DND-41 (cell line): Measurements from ENCODE around the gene IDI1.

ENCODE experiments used
- ATAC-seq: fragments of 200-7000 bp; cut with Tn5 transposase; 3 replicates; pipeline ENCODE4 v1.9.1; 2021; ENCODE audit warnings: low read depth; ENCODE audit not compliant: insufficient read depth
- DNase-seq: peaks from one replicate; pipeline ENCODE4 v3.0.0-alpha.2; 2020
- H2AFZ ChIP-seq: 2 replicates; pipeline ENCODE4 v1.6.0; 2012; ENCODE audit warnings: low read depth, low read length
- H3K27ac ChIP-seq: 2 replicates; pipeline ENCODE4 v1.5.1; 2012; ENCODE audit warnings: low read length, inconsistent platforms
- H3K27me3 ChIP-seq: fragments of 200-600 bp; sonication (generic); 2 replicates; pipeline ENCODE4 v1.6.0; 2012; ENCODE audit warnings: low read length, mild to moderate bottlenecking, inconsistent platforms; ENCODE audit not compliant: insufficient read depth, poor library complexity
- H3K36me3 ChIP-seq: 2 replicates; pipeline ENCODE4 v1.5.1; 2012; ENCODE audit warnings: low read length, inconsistent platforms; ENCODE audit not compliant: insufficient read depth
- H3K4me1 ChIP-seq: 2 replicates; pipeline ENCODE4 v1.5.1; 2012; ENCODE audit warnings: mild to moderate bottlenecking, low read length; ENCODE audit not compliant: insufficient read depth
- H3K4me2 ChIP-seq: 2 replicates; pipeline ENCODE4 v1.6.0; 2012; ENCODE audit warnings: mild to moderate bottlenecking, moderate library complexity, low read length, inconsistent platforms; ENCODE audit not compliant: insufficient read depth
- H3K4me3 ChIP-seq, 2 experiments: fragments of 200-600 bp in 1 of 2; shearing (Covaris generic) in 1 of 2; 2 replicates each; pipeline ENCODE4 v1.5.1; 2012 to 2016; ENCODE audit warnings: inconsistent platforms in 2 of 2, low read length in 2 of 2, mild to moderate bottlenecking in 2 of 2, low read depth in 1 of 2, moderate library complexity in 1 of 2
- H3K79me2 ChIP-seq: 2 replicates; pipeline ENCODE4 v1.6.0; 2012; ENCODE audit warnings: low read length, inconsistent platforms; ENCODE audit not compliant: insufficient read depth
- H3K9ac ChIP-seq: 2 replicates; pipeline ENCODE4 v1.6.0; 2012; ENCODE audit warnings: low read depth, mild to moderate bottlenecking, inconsistent platforms, low read length, moderate library complexity
- H3K9me3 ChIP-seq: 2 replicates; pipeline ENCODE4 v1.5.1; 2012; ENCODE audit warnings: low read length, moderate library complexity, mild to moderate bottlenecking, inconsistent platforms; ENCODE audit not compliant: insufficient read depth, severe bottlenecking
- H4K20me1 ChIP-seq: 2 replicates; pipeline ENCODE4 v1.6.0; 2012; ENCODE audit warnings: low read length; ENCODE audit not compliant: insufficient read depth
- CTCF ChIP-seq: IDR thresholded peaks from 2 replicates; pipeline ENCODE4 v1.5.1; 2012; ENCODE audit warnings: borderline replicate concordance, low read length, moderate library complexity, mild to moderate bottlenecking; ENCODE audit not compliant: poor library complexity, severe bottlenecking; ENCODE audit errors: extremely low read depth
- EZH2 ChIP-seq: IDR thresholded peaks from 3 replicates; pipeline ENCODE4 v1.6.1; 2012; ENCODE audit warnings: borderline replicate concordance, low read depth, mild to moderate bottlenecking, moderate library complexity, low read length, inconsistent platforms; ENCODE audit not compliant: severe bottlenecking

Gene IDI1

DNA sequence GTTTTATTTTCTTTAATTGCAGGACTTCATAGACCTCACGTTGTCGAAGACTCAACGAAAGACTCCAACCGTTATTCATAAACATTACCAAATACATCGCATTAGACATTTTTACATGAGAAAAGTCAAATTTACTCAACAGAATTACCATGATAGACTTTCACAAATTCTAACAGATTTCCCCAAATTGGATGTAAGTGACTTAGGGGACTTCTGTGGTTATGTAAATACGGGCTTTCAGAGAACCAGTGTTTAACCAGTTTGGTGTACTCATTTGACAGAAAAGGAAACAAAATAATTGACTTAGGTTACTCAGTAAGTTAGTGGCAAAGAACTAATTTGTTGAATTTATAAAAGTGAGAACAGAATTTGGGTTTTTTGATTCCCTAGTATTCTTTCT lies 56.5 kb downstream of the IDI1 start:
- ATAC-seq: no peak
- H3K9ac ChIP-seq: no peak overlapping the region
- TF ChIP-seq EZH2: no peak
- TF ChIP-seq CTCF: no peak
- peaks cover 89% of the 10 kb centered on the region for H3K79me2 ChIP-seq
- peaks cover 48% of the 10 kb centered on the region for H4K20me1 ChIP-seq
- no peak overlapping the region for H3K4me3 ChIP-seq
- peaks cover 69% of the 10 kb centered on the region for H3K36me3 ChIP-seq
- no peak overlapping the region for H3K27ac ChIP-seq
- no peak for DNase-seq
- no peaks in the 10 kb centered on the region for H3K27me3 ChIP-seq
- no peaks in the 10 kb centered on the region for H3K9me3 ChIP-seq
- no peak overlapping the region for H3K4me2 ChIP-seq
- H3K4me1 ChIP-seq: peaks cover 25% of the 10 kb centered on the region
- H2AFZ ChIP-seq: no peak overlapping the region

DNA sequence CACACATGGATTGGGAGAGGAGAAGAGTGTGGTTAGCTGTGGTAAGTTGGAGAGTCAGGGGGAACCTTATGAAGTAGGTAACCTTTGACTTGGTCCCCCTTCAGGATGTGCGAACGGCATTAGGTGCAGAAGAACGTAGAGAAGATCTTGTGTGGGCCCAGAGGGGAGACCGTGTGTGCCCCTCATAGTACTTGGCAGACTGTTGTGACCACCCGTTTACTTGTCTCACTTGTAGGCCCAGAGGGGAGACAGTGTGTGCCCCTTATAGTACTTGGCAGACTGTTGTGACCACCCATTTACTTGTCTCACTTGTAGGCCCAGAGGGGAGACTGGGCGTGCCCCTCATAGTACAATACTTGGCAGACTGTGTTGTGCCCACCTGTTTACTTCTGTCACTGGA lies 58.1 kb downstream of the IDI1 start:
- peaks cover 53% of the 10 kb centered on the region for H3K36me3 ChIP-seq
- H4K20me1 ChIP-seq: peaks cover 45% of the 10 kb centered on the region
- no peak for ATAC-seq
- 0 out of 2 replicates have a peak overlapping the region, but pooled peaks have one; percentile 13 for H3K27ac ChIP-seq
- H2AFZ ChIP-seq: no peak overlapping the region
- peak overlapping the region; percentile 57 for H3K4me2 ChIP-seq
- H3K4me3 ChIP-seq: 0 out of 4 replicates have a peak overlapping the region, but pooled peaks of 1 of the 2 experiments have one; percentile 31
- H3K9ac ChIP-seq: no peak overlapping the region
- DNase-seq: no peak
- peaks cover 90% of the 10 kb centered on the region for H3K79me2 ChIP-seq
- no peaks in the 10 kb centered on the region for H3K27me3 ChIP-seq
- H3K4me1 ChIP-seq: peaks cover 32% of the 10 kb centered on the region
- TF ChIP-seq EZH2 (no peak), CTCF (no peak)
- no peaks in the 10 kb centered on the region for H3K9me3 ChIP-seq
